Stimulated activated CD8-positive, alpha-beta memory T cell treated with anti-CD3 and anti-CD28 coated beads, Interleukin-7, amount 100 ng/mL, for 24 hours (primary cell): Measurements from ENCODE around the gene HMX1.

ENCODE experiments used
- DNase-seq: peaks from one replicate; pipeline ENCODE4 v3.0.0-alpha.2; 2020; ENCODE audit warnings: low read depth

Gene HMX1

GRCh38 chr4:8818063-8818881 lies 53.4 kb downstream of the HMX1 start:
- DNase-seq = no peak

GRCh38 chr4:8817813-8818062 lies 53.9 kb downstream of the HMX1 start:
- no peak for DNase-seq

- no peak for DNase-seq
These were observed 54.4 kb downstream of the HMX1 start for GRCh38 chr4:8817096-8817812.
